ENCODE data around the gene ZNF304.

- TF ChIP-seq EZH2 (IDR thresholded peaks at IDR 0.05; ENCODE audit: borderline replicate concordance, low read depth, low read length, poor library complexity, severe bottlenecking): no peak
- TF ChIP-seq CTCF (conservative IDR thresholded peaks at IDR 0.05; ENCODE audit: low read depth, low read length): no peak
Observed at GRCh38 chr19:57359300-57359699, 8.2 kb downstream of the ZNF304 start.

Data from A673 (cell line).